ENCODE measurements around the gene GRAMD1B.
"Not testable (repeated sequence)": the region's sequence is repeated elsewhere in the genome, so short reads cannot be mapped to it uniquely, and the experiment has no call there.

Gene GRAMD1B

DNA sequence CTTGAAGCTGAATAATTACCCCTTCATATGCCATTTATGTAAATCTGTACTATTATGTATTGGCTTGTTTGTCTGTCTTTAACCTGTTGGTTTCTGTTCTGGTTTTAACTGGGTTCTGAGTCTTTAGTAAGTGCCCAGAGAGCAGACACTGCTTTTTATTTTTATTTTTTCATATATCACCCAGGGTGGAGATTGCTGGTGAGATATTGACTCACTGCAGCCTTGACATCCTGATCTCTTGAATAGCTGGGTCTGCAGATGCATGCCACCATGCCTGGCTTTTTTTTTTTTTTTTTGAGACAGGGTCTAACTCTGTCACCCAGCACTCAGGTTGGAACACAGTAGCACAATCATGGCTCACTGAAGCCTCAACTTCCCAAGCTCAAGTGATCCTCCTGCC lies 19.4 kb downstream of the GRAMD1B start:
- no peak for TF ChIP-seq CTCF (IDR thresholded peaks at IDR 0.05; ENCODE audit: low read depth, low read length)

DNA sequence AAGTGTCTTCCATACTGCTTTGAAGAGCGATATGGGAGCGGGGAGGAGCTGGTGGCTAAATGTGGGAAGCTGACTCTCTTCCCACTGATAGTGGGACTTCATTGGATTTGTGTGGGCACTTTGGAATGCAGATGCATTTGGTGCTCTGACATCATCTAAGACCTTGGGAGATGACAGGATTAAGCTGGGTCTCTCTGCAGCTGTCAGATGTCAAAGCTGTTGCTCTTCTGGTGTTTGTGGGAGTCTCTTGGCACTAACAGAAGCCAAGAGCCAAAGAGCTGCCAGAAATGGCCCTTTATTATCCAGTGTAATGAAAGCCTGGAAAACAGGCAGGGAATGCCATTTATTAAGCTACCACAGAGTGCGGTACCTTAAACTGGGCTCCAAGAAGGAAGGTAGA lies 20.6 kb downstream of the GRAMD1B start:
- H3K4me3 ChIP-seq (ENCODE audit: low read depth, low read length) = no peak overlapping the region

More for the DNA sequence above, 19.4 kb downstream of the GRAMD1B start:
- H3K4me3 ChIP-seq (ENCODE audit: low read depth, low read length) = no peak overlapping the region

GRCh38 chr11:123451183-123451781 lies 21.2 kb downstream of the GRAMD1B start:
- no peak overlapping the region for H3K4me3 ChIP-seq (ENCODE audit: low read depth, low read length)
- no peak for TF ChIP-seq CTCF (IDR thresholded peaks at IDR 0.05; ENCODE audit: low read depth, low read length)

More for the DNA sequence above, 20.6 kb downstream of the GRAMD1B start:
- no peak for TF ChIP-seq CTCF (IDR thresholded peaks at IDR 0.05; ENCODE audit: low read depth, low read length)

GRCh38 chr11:123452794-123453193 lies 22.7 kb downstream of the GRAMD1B start:
- no peak overlapping the region for H3K4me3 ChIP-seq (ENCODE audit: low read depth, low read length)
- no peak for TF ChIP-seq CTCF (IDR thresholded peaks at IDR 0.05; ENCODE audit: low read depth, low read length)

DNA sequence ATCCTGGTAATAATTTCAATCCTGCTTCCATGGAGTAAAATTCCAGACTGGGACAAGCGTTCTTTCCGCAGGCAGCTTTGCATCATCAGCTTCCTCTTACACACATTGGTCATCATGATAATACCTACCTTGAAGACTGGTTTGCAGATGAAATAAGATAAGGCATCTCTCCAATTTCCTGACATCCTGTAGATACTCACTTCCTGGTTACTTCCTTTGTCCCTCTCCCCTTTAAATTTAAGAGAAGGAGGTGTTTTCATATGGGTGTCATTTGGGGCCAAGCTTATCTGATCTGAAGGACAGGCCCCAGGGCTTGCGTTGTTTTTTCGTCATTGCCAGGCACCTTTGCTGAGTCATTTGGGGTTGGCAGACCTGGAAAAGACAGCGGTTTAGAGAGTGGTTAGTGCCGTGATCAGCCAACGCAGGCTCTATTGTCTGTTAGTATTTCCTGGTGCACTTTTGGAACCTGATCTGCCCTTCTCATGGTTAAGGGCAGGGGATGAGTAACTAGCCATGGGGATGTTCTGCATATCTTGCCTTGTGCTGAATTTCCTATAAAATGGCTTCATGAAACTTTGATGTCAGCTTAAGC lies 24.1 kb downstream of the GRAMD1B start:
- no peak overlapping the region for H3K4me3 ChIP-seq (ENCODE audit: low read depth, low read length)
- TF ChIP-seq CTCF (IDR thresholded peaks at IDR 0.05; ENCODE audit: low read depth, low read length) = no peak

DNA sequence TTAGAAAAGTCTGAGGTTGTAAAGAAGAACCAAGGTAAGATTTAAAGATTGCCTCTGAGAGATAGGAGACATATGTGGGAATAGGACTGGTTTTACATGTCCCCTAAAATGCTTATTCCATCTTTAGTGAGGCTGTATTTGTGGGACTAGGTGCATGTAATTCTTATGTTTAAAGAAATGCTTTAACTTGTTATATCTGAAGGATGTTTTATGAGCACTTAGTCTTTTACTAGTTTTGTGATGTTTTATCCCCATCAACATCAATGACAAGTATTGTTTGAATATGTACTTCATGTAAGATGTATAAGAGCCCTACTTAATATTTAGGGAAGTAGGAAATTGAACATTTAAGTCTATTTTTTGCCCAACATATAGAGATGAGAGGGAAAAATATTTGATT lies 24.7 kb downstream of the GRAMD1B start:
- no peak overlapping the region for H3K4me3 ChIP-seq (ENCODE audit: low read depth, low read length)
- no peak for TF ChIP-seq CTCF (IDR thresholded peaks at IDR 0.05; ENCODE audit: low read depth, low read length)

DNA sequence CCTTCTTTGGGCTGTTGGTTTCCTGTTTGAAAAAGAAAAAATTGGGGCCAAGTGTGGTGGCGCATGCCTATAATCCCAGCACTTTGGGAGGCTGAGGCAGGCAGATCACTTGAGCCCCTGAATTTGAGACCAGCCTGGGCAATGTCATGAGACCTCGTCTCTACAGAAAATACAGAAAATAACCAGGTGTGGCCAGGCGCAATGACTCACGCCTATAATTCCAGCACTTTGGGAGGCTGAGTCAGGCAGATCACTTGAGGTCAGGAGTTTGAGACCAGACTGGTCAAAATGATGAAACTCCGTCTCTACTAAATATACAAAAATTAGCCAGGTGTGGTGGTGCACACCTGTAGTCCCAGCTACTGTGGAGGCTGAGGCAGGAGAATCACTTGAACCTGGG lies 26.4 kb downstream of the GRAMD1B start:
- H3K4me3 ChIP-seq (ENCODE audit: low read depth, low read length) = not testable (repeated sequence)

Measured in WI38 (cell line).